SKM-1 treated with dmso at 0.1 percent for 144 hours (cell line): Measurements from ENCODE around the gene HECTD4.
"Not testable (repeated sequence)": the region's sequence is repeated elsewhere in the genome, so short reads cannot be mapped to it uniquely, and the experiment has no call there.

ENCODE experiments used
- DNase-seq: peaks from one replicate; lab custom pipeline; 2025; ENCODE audit not compliant: unreplicated experiment; lab: John Stamatoyannopoulos, UW

HECTD4 gene

GRCh38 chr12:112381883-112382796, at the start of gene HECTD4:
Gene HECTD4 (minus strand): TSS chr12:112382431. CDS start chr12:112382128, 303 bp downstream.
- DNase-seq = peak; percentile 46

- DNase-seq = no peak
Observed at GRCh38 chr12:112431965-112432364, 49.7 kb upstream of the HECTD4 start.

GRCh38 chr12:112430929-112431328, 48.7 kb upstream of the HECTD4 start:
- no peak for DNase-seq

- no peak for DNase-seq
Observed at GRCh38 chr12:112427760-112428159, 45.5 kb upstream of the HECTD4 start.

GRCh38 chr12:112425582-112426382, 43.6 kb upstream of the HECTD4 start:
- DNase-seq = no peak

- no peak for DNase-seq
Observed at GRCh38 chr12:112424126-112424525, 41.9 kb upstream of the HECTD4 start.

- DNase-seq = no peak
Observed at GRCh38 chr12:112422531-112422930, 40.3 kb upstream of the HECTD4 start.

GRCh38 chr12:112421363-112421762, 39.1 kb upstream of the HECTD4 start:
- DNase-seq = no peak

GRCh38 chr12:112420740-112421139, 38.5 kb upstream of the HECTD4 start:
- no peak for DNase-seq

GRCh38 chr12:112419297-112420133, 37.3 kb upstream of the HECTD4 start:
- peak; percentile 22 for DNase-seq

GRCh38 chr12:112418608-112419296, 36.5 kb upstream of the HECTD4 start, which contains the start of gene PTPN11:
Gene PTPN11 (plus strand): TSS chr12:112418947. CDS start chr12:112419112, 165 bp downstream.
- peak; percentile 50 for DNase-seq

- DNase-seq = no peak
Observed at GRCh38 chr12:112418273-112418607, 36.0 kb upstream of the HECTD4 start.

- not testable (repeated sequence) for DNase-seq
Observed at GRCh38 chr12:112415457-112415856, 33.2 kb upstream of the HECTD4 start.

GRCh38 chr12:112413855-112414625, 31.8 kb upstream of the HECTD4 start:
- no peak for DNase-seq

- no peak for DNase-seq
Observed at GRCh38 chr12:112409906-112410244, 27.6 kb upstream of the HECTD4 start.

GRCh38 chr12:112409064-112409905, 27.1 kb upstream of the HECTD4 start, which contains the start of gene RPL6:
Gene RPL6 (minus strand): TSS chr12:112409605. CDS start chr12:112408656, 949 bp downstream.
- DNase-seq = peak; percentile 82

GRCh38 chr12:112408621-112409020, 26.4 kb upstream of the HECTD4 start:
- DNase-seq = no peak

GRCh38 chr12:112407683-112408082, 25.5 kb upstream of the HECTD4 start:
- DNase-seq = not testable (repeated sequence)
